GM10266 (cell line): ENCODE data around the gene ALPP.
"Not testable (repeated sequence)": the region's sequence is repeated elsewhere in the genome, so short reads cannot be mapped to it uniquely, and the experiment has no call there.

ENCODE experiments used
- DNase-seq: peaks from one replicate; pipeline ENCODE4 v3.0.0; 2012; ENCODE audit errors: extremely low spot score
- TF ChIP-seq, protein P1 (sequence below): IDR thresholded peaks from 2 replicates; pipeline ENCODE4 v1.5.1; 2012; ENCODE audit warnings: mild to moderate bottlenecking, low read depth; ENCODE audit not compliant: control insufficient read depth, insufficient read depth; ENCODE audit errors: missing control alignments

The ALPP gene

DNA sequence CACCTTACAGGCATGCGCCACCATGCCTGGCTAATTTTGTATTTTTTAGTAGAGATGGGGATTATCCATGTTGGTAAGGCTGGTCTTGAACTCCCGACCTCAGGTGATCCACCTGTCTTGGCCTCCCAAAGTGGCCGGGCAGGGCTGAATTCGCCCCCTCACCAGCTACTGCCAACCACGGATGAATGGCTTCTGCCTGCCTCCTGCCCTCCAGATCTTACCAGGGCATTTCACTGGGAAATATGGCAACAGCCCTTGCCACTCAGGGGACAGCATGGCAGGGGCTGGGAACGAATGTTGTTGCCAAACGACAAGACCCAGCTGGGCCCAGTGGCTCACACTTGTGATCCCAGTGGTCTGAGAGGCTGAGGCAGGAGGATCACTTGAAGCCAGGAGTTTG lies 1.8 kb upstream of the ALPP start:
- TF ChIP-seq, protein P1, sequence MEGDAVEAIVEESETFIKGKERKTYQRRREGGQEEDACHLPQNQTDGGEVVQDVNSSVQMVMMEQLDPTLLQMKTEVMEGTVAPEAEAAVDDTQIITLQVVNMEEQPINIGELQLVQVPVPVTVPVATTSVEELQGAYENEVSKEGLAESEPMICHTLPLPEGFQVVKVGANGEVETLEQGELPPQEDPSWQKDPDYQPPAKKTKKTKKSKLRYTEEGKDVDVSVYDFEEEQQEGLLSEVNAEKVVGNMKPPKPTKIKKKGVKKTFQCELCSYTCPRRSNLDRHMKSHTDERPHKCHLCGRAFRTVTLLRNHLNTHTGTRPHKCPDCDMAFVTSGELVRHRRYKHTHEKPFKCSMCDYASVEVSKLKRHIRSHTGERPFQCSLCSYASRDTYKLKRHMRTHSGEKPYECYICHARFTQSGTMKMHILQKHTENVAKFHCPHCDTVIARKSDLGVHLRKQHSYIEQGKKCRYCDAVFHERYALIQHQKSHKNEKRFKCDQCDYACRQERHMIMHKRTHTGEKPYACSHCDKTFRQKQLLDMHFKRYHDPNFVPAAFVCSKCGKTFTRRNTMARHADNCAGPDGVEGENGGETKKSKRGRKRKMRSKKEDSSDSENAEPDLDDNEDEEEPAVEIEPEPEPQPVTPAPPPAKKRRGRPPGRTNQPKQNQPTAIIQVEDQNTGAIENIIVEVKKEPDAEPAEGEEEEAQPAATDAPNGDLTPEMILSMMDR, result no peak
- DNase-seq, result no peak

GRCh38 chr2:232377319-232377718 lies 1.2 kb upstream of the ALPP start:
- TF ChIP-seq, protein P1, result no peak

GRCh38 chr2:232377841-232378734 lies 463 bp upstream of the ALPP start:
- no peak for DNase-seq
- TF ChIP-seq, protein P1, result no peak

More at GRCh38 chr2:232377319-232377718, 1.2 kb upstream of the ALPP start:
- no peak for DNase-seq

- not testable (repeated sequence) for DNase-seq
These were observed 1.3 kb downstream of the ALPP start for GRCh38 chr2:232379610-232380590.

DNA sequence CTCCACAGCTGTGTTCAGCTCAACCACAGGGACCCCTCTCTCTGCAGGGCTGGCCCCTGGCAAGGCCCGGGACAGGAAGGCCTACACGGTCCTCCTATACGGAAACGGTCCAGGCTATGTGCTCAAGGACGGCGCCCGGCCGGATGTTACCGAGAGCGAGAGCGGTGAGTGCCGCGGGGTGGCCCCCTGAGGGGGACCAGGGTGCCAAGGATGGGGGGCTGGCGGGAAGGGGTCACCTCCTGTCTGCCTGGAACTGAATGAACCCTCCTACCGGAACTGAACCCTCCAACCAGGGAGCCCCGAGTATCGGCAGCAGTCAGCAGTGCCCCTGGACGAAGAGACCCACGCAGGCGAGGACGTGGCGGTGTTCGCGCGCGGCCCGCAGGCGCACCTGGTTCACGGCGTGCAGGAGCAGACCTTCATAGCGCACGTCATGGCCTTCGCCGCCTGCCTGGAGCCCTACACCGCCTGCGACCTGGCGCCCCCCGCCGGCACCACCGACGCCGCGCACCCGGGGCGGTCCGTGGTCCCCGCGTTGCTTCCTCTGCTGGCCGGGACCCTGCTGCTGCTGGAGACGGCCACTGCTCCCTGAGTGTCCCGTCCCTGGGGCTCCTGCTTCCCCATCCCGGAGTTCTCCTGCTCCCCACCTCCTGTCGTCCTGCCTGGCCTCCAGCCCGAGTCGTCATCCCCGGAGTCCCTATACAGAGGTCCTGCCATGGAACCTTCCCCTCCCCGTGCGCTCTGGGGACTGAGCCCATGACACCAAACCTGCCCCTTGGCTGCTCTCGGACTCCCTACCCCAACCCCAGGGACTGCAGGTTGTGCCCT lies 2.9 kb downstream of the ALPP start:
- TF ChIP-seq, protein P1, result peak; percentile 16
- DNase-seq, result not testable (repeated sequence)

GRCh38 chr2:232382331-232383225 lies 4.0 kb downstream of the ALPP start:
- DNase-seq, result no peak
- TF ChIP-seq, protein P1, result no peak
